HG02840 (cell line): Measurements from ENCODE around the gene BTBD8.

ENCODE experiments used
- ATAC-seq: cut with Tn5 transposase; IDR thresholded peaks from one replicate; pipeline ENCODE4 v1.9.1; 2021; ENCODE audit warnings: mild to moderate bottlenecking, moderate library complexity, moderate number of reproducible peaks; ENCODE audit not compliant: unreplicated experiment, low FRiP score

BTBD8 gene

GRCh38 chr1:92188436-92189255 is 108.5 kb downstream of the BTBD8 start:
- no peak for ATAC-seq

- ATAC-seq, result no peak
Measured at GRCh38 chr1:92191726-92192125, 111.6 kb downstream of the BTBD8 start.

GRCh38 chr1:92192246-92192645 is 112.1 kb downstream of the BTBD8 start:
- ATAC-seq, result no peak

GRCh38 chr1:92194511-92194910 is 114.4 kb downstream of the BTBD8 start:
- no peak for ATAC-seq

GRCh38 chr1:92201973-92202372 is 121.8 kb downstream of the BTBD8 start:
- no peak for ATAC-seq

DNA sequence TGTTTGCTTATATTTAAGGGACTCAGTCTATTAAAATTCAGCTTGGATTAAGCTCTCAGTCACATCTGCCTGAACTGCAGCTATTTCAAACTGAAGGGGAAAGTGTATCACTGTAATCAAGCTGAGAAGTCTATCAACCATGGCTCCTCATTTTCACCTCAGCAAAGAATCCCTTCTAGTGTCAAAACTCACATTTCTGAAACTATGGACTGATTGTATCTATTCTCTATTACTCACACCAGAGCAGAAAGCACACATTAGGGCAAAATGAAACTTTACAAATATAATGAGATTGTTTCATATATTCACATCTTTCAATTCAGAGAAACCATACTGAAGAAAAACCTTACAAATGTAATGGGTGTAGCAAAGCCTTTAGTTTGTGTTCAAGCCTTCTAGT is 123.0 kb downstream of the BTBD8 start:
- no peak for ATAC-seq

GRCh38 chr1:92210701-92211100 is 130.6 kb downstream of the BTBD8 start:
- no peak for ATAC-seq

- no peak for ATAC-seq
Measured at GRCh38 chr1:92211166-92211565, 131.0 kb downstream of the BTBD8 start.

GRCh38 chr1:92217721-92218120 is 137.6 kb downstream of the BTBD8 start, which contains the start of gene C1orf146:
Gene C1orf146 (plus strand): TSS chr1:92217915. CDS start chr1:92231421, 13,506 bp downstream.
- ATAC-seq, result no peak

DNA sequence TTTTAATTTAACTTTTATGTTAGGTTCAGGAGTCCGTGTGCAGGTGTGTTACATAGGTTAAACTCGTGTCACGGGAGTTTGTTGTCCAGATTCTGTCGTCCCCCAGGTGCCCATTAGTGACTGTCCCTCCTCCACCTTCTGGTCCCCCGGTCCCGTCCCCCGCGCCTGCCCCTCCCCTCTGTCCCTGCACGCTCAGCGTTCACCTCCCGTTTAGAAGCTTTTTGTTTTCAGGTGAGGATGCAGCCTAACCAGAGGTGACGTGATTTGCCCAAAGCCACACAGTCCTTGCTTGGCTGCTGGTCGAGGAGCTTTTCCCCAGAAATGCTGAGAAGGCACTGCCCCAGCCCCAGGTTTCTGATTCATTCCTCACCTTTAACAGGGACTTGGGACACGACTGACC is 138.4 kb downstream of the BTBD8 start:
- no peak for ATAC-seq

DNA sequence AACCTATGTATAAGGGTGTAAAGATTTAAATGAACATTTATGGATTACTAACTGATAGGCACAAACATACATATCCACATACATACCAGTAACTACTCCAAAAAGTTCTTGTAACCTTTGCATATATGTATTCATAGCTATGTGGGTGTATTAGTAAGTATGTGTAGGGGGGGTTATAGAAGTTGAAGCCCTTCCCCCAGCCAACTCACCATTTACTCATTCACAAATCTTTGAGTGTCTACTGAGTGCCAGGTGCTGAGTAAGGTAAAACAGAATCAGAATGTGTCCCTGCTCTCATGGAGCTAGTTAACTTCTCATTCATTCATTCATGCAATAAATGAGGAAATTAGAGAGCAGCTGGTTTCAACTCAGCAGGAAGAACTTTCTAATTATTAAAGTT is 138.9 kb downstream of the BTBD8 start:
- ATAC-seq, result no peak

DNA sequence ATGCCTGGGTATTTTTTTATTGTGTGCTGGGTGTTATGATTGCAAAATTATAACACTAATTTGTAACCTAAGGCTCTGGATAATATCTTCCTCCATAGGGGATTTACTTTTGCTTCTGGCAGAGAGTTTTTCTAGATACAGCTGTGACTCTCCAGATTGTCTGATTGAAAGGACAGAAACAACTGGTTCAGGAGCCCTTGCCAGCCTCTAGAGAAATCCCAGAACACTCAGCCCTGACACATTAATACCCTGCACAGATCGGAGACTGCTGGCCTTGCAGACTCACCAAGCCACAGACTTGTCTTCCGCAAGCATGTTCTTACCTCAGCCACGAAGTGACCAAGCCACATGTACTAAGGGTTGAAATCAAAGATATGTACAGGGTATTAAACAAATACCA is 148.3 kb downstream of the BTBD8 start:
- no peak for ATAC-seq

DNA sequence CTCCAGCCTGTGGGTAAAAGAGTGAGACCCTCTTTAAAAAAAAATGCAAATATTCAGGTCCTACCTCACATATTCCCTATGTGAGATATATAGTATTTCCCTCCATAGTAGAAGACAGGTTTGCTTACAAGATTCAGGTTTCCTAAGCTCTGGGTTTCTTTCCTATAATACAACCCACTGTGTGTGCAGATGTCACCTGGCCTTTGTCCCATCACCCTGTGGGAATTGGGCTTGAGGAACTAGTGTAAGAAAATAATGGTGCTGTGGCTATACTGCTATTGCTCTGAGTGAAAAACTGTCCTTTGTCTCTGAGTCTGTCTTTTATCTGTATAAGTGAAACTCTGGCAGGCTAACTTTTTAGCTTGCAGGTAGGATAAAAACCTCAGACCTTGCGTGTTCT is 150.6 kb downstream of the BTBD8 start:
- ATAC-seq, result no peak
